Cardiac fibroblast (primary cell): ENCODE measurements around the gene KLHL29.

Experiments
- DNase-seq, 2 donors: peaks; one replicate each; pipeline versions ENCODE4 v3.0.0 to v3.0.0-alpha.2; 2010; ENCODE audit warnings: low read depth in 2 of 2
- H3K4me3 ChIP-seq, 2 donors: replicated peaks in 1 of 2; 1 replicate in 1 of 2; 2 replicates in 1 of 2; pipeline ENCODE4 v1.5.1; 2011; ENCODE audit warnings: low read depth in 2 of 2, low read length in 2 of 2, mild to moderate bottlenecking in 2 of 2, moderate library complexity in 1 of 2
- CTCF ChIP-seq: IDR thresholded peaks from one replicate; pipeline ENCODE4 v1.5.1; 2011; ENCODE audit warnings: low read depth, mild to moderate bottlenecking, low read length, inconsistent platforms

The KLHL29 gene

GRCh38 chr2:23686405-23687029, 301.5 kb downstream of the KLHL29 start:
- DNase-seq, result no peak
- TF ChIP-seq CTCF, result no peak
- H3K4me3 ChIP-seq, result no peak overlapping the region

- no peak for TF ChIP-seq CTCF
- no peak for DNase-seq
- no peak overlapping the region for H3K4me3 ChIP-seq
These were observed 302.2 kb downstream of the KLHL29 start for GRCh38 chr2:23687214-23687613.

- no peak for DNase-seq
- TF ChIP-seq CTCF, result no peak
- no peak overlapping the region for H3K4me3 ChIP-seq
These were observed 302.7 kb downstream of the KLHL29 start for GRCh38 chr2:23687713-23688112.

GRCh38 chr2:23688486-23689130, 303.6 kb downstream of the KLHL29 start:
- DNase-seq, result no peak
- H3K4me3 ChIP-seq, result no peak overlapping the region
- TF ChIP-seq CTCF, result no peak

- no peak for TF ChIP-seq CTCF
- H3K4me3 ChIP-seq, result no peak overlapping the region
- no peak for DNase-seq
These were observed 304.2 kb downstream of the KLHL29 start for GRCh38 chr2:23689131-23689700.

GRCh38 chr2:23689891-23690290, 304.9 kb downstream of the KLHL29 start:
- DNase-seq, result no peak
- no peak for TF ChIP-seq CTCF
- no peak overlapping the region for H3K4me3 ChIP-seq
